Left kidney (tissue), 2 donors: ENCODE data around the gene OR4F6. TPM values are rescaled to one million over a fixed set of nuclear protein-coding genes. Genes with fewer than 3 reads are reported as not detected.

ENCODE experiments used
- DNase-seq: peaks from one replicate; pipeline ENCODE4 v3.0.0-alpha.2; 2013
- polyA plus RNA-seq: library from polyadenylated mRNA; unstranded; fragments of 120-200 nt; gene quantifications from one replicate; pipeline ENCODE4 v1.2.1, GENCODE V29; 2013; ENCODE audit not compliant: insufficient read length

Gene OR4F6
- polyA plus RNA-seq, 1 donor = not detected

DNA sequence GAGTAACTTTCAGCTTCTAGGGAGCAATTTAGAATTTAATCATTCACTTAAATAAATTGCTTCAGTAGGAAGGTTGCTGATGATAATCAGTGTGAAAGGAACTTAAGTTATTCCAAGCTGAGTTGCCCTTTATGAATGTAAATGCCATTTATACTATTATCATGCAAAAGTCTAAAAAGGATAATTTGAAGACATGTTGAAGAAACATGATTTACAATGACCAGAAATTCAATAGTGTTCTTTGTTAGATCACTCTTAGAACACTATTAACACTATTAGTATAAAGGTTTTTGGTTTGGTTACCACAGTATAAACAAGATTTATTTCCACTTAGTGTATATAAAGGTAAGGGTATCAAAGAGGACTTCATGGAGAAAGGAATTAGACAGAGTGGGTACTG is 1.6 kb downstream of the OR4F6 start:
- no peak for DNase-seq

DNA sequence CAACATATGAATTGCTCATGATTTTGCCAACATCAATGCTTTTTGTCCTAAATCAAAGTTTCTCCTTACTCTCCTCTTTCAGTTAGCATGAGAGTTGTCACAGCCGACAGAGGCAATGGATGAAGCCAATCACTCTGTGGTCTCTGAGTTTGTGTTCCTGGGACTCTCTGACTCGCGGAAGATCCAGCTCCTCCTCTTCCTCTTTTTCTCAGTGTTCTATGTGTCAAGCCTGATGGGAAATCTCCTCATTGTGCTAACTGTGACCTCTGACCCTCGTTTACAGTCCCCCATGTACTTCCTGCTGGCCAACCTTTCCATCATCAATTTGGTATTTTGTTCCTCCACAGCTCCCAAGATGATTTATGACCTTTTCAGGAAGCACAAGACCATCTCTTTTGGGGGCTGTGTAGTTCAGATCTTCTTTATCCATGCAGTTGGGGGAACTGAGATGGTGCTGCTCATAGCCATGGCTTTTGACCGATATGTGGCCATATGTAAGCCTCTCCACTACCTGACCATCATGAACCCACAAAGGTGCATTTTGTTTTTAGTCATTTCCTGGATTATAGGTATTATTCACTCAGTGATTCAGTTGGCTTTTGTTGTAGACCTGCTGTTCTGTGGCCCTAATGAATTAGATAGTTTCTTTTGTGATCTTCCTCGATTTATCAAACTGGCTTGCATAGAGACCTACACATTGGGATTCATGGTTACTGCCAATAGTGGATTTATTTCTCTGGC is 2.5 kb downstream of the OR4F6 start:
- no peak for DNase-seq

DNA sequence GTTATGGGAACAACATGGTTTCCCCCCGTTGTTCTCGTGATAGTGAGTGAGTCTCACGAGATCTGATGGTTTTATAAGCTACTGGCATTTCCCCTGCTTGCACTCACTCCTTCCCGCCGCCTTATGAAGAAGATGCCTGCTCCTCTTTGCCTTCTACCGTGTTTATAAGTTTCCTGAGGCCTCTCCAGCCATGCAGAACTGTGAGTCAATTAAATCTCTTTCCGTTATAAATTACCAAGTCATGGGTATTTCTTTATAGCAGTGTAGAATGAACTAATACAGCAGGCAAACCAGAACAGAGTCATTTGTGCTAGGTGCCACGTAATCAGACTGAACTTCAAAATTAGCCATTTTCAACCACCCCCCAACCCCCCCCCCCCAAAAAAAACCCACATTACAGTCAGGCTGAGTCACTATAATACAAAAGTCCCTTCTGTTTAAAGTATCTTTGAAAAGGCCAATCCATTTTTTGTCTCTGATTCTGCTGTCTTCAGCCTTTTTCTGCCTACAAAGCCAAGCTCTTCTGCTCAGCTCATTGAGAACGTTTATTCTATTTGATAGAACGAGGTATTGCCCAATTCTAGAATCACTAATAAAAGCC is 4.1 kb downstream of the OR4F6 start:
- DNase-seq = no peak

DNA sequence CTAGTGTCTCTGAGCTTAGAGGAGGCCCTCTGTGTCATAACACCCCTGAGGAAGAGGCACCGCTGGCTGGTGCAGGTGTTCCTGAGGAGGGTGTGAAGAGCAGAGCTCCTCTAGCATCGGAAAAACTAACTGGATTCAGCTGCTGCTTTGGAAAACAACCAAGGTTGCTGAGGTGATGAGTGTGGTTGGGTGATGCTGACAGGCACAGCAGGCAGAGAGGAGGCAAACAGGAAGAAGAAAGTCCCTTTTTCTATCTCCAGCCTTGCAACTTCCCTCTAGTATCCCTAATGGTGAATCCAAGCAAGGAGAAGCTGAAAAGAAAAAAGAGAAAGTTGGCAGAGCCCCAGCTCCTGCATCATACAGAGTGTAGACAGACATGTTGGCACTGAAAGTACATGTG is 4.9 kb downstream of the OR4F6 start:
- DNase-seq = no peak

DNA sequence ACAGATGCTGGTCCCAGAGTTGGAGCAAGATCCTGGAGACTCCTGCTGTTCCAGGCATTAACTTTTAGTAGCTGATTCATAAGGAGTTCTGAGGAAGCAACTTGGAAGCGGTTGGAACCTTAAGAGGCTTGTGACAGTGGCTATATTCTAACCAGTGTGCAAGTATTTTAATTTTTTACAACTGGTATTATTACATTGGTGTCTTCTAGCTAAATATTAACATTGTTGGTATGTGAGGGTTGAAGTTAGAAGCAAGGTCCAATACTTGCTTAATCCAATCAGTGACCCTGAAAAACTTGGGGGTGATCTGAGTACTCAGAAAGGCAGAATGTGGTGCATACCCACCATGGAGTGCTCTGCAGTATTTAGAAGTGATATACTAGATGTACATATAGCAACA is 7.1 kb downstream of the OR4F6 start:
- peak; percentile 3 for DNase-seq

DNA sequence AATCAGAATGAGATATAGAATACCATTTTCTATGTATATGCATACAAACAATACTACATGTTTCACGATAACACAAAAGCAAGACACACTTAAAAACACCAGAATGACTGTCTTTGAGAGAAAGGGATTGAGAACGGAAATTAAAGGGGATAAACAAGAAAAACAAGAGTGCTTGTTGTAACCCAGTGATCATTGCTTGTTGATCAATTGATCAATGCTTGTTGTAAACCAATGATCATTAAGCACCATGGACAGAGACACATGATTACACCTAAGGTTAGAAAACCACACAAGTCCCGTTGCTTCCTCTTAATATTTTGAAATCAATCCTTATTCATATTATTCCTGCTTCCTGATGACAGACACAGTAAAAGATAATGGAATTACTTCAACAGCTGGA is 7.6 kb downstream of the OR4F6 start:
- DNase-seq = peak; percentile 15

DNA sequence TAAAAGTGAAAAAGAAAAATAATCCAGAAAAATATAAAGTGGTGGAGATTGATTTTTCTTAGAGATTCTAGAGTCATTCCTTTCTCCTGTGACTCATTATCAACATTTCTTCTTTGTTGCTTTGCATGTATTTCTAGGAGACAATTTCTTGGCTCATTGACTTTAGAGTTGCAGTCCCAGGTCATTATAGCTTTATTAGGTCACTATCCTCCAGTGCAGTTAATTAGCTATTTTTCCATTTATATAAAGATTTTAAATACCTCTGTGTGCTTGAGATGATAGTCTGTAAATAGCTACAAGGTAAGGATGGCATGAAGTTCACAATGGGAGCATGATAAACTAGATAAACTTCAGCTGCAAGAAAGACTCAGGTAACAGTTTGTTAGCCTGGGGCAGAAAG is 8.6 kb downstream of the OR4F6 start, which contains the start of gene OR4F15:
OR4F15 (plus strand) TSS at position 301 of the 400 bp plus-strand sequence. CDS start 5,985 bp downstream, outside the sequence.
- no peak for DNase-seq

DNA sequence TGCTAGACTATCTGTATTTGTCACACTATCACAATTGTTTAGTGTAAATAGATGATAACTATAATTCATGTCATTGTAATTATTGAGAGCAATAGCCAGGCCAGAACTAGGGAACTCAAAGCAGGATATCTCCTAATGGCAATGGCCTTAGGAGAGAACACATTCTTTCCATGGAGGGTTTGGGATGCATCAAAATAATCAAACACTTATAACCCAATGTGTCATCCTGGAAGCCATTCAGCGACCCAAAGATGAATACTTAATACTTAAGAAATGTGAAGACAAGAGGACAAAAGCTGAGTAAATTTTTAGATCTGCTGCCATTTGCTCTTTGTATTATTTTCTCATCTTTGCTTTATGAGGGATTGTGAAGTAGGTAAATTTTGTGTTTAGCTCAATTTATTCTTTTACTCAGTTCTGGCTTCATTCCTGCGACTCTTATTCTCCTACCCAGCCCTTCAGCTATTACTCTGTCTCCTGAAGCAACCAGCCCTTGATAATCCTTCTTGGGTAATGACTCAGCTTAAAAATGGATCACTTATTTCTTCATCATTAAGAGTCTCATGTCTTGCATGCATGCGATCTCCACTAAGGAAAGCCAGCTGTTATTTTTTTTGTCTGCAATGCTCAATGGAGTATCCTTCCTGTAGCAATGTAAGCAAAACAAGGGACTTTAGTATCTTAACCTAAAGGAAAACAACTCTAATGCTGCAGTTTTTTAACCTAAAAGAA is 10.7 kb downstream of the OR4F6 start:
- DNase-seq = peak; percentile 5

DNA sequence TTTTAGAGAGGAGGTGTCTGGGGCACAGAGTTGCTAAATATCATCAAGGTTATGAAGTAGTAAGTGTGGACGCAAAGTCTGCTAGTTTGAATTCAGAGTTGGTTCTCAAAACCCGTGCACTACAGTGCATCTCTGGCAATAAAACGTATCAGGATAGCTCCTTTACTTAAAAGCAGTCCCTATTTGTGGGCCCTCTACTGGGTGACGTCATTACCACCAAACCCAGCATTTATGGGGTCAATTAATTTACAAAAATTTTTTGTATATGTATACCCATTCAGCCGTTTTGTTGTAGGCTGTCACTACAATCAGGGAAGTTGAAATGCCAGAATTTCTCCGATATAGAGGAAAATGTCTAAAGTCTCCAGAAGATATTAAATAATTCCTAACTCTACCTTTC is 17.5 kb downstream of the OR4F6 start:
- no peak for DNase-seq

DNA sequence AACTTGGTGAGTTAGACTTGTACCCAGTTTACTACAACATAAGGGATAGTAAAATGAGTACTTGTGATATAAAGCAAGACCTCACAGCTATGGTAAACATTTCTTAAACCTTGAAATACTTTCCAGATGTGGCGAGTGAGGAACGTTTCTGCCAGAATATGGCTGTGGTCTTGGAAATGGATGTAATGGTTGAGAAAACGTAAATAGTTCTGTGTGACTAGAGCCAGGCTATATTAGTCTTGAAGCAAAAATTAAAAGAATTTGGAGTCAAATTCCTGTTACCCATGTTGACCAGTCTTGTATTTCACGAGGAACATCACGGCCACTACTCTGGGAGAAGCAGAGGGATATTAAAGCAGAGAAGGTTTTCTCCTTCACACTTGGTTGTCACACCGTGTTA is 23.9 kb downstream of the OR4F6 start:
- DNase-seq = no peak

DNA sequence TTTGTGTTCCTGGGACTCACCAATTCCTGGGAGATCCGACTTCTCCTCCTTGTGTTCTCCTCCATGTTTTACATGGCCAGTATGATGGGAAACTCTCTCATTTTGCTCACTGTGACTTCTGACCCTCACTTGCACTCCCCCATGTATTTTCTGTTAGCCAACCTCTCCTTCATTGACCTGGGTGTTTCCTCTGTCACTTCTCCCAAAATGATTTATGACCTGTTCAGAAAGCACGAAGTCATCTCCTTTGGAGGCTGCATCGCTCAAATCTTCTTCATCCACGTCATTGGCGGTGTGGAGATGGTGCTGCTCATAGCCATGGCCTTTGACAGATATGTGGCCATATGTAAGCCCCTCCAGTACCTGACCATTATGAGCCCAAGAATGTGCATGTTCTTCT is 25.5 kb downstream of the OR4F6 start:
- DNase-seq = no peak

DNA sequence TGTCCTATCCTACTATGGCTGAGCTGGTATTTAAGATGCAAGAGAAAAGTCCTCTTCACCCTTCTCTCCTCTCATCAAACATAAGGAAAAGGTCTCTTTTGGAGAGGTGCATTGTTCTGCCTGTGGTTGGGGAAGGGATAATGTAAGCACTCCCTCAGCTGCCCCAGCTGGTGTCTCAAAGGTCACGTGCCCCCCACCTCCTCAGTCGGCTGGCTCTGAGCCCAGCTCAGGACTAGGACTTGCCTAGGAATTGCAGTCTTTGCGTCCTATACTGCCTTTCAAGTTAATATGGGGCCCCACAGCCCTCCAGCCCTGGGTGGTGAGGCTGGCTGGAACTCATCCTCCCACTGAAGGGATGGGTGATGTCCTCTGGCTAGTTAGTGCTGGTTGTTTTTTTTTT is 38.3 kb downstream of the OR4F6 start:
- no peak for DNase-seq

DNA sequence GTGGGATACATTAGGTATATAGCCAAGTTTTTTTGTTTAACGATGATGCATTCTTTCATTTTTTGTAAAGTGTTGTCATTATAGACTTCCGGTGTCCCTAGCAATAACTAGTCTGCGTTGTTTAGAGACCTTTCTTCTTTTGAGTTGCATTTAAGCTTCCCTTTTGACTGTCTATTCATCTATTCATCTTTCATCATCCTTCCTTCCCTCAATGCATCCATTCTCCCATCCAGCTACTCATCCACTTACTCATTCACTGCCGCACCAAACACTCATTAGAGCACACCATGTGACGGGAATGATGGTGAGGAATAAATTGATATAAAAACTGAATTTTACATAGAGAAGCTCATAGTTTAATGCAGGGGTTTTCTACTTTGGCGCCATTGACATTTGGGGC is 41.6 kb downstream of the OR4F6 start:
- DNase-seq = no peak

DNA sequence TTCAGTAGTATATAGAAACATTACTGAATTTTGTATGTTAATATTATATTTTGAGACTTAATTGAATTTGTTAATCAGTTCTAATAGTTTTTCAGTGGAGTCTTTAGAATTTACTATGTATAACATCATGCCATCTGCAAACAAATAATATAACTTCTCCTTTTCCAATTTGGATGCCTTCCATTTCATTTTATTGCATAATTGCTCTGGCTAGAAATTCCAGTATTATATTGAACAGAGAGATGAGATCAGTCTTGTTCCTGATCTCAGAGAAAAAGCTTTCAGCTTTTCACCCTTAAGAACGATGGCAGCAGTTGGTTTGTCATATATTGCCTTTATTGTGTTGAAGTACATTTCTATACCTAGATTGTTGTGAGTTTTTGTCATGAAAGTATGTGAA is 49.0 kb downstream of the OR4F6 start:
- DNase-seq = no peak

Other genes with a start within 250 kb of the OR4F6 start
- gene TM2D3, start 151.1 kb upstream of the OR4F6 start, polyA plus RNA-seq = 66.0 TPM
- 24.3 TPM for gene TARS3, start 79.0 kb upstream of the OR4F6 start, polyA plus RNA-seq
- gene OR4F15, start 8.7 kb downstream of the OR4F6 start, polyA plus RNA-seq = not detected